ENCODE results near the gene MAGI1.

- TF ChIP-seq GATA2 (IDR thresholded peaks at IDR 0.05; ENCODE audit: low read depth, low read length): no peak
- TF ChIP-seq GATA3 (IDR thresholded peaks at IDR 0.05; ENCODE audit: low read depth, low read length): no peak
These were observed 616.6 kb downstream of the MAGI1 start for GRCh38 chr3:65422154-65422553.

Measured in SH-SY5Y (cell line).